Measurements from ENCODE around the gene C10orf53. TPM values are rescaled to one million over a fixed set of nuclear protein-coding genes. Genes with fewer than 3 reads are reported as not detected.
A peak's percentile ranks its signal among the peaks of the same experiment; 100 is the strongest.
"Not testable (repeated sequence)": the region's sequence is repeated elsewhere in the genome, so short reads cannot be mapped to it uniquely, and the experiment has no call there.

Gene C10orf53
- total RNA-seq, 1 experiment from 2014 or later, result not detected

DNA sequence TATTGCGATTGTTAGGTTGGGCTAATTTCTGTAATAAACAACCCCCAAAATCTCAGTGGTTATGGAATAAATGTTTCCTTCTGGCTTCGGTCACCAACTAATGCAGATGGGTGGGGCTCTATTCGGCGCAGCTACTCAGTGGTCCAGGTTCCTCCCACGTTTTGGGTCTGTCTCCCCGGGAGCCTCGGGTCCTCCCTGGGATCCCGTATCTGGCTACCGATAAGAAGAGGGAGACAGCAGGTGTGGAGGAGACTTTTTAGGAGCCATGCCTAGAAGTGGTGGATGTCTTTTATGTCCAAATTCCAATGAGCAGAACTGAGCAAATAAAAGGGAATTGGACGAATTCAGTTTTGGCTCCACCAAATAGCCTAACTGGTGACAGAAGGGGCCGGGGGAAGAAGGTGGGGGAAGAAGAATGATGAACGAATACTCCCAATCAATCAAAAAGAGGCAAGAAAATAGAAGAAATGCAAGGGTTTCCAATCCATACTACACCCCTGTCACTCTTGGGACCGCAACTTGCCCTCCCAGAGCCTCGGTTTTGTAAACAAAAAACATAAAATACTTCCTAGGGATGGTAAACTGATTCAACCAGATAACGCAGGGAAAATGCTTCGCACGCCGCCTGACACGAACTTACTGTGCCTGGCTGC, 498 bp upstream of the C10orf53 start:
- Mint-ChIP-seq H3K27me3 (ENCODE audit: low read depth) (peaks cover 98% of the 10 kb centered on the region), H3K4me3 (peak overlapping the region; percentile 70), H3K36me3 (peaks cover 4% of the 10 kb centered on the region), H3K9me3 (peaks cover 30% of the 10 kb centered on the region), H3K27ac (no peak overlapping the region), H3K4me1 (0 out of 2 replicates have a peak, but pooled peaks cover 6% of the 10 kb centered on the region)
- POLR2A ChIA-PET, result interaction anchor here (0.6 to 1.6 kb wide), 3 partner anchors 11 to 14 kb away, joined by 3 to 4 read pairs (median 3); no protein-coding TSS in a partner anchor
- CTCF ChIA-PET, result interaction anchor here (1.0 to 1.6 kb wide), 2 partner anchors 12 to 271 kb away, joined by 4 to 11 read pairs; no protein-coding TSS in a partner anchor
- ATAC-seq (peak; percentile 10; the same call in 1 of the 2 replicates), DNase-seq (ENCODE audit: low spot score) (no peak)
- TF ChIP-seq ATF1 (CRISPR knock-in tag; IDR thresholded peaks at IDR 0.05) (no peak), ETV6 (CRISPR knock-in tag; IDR thresholded peaks at IDR 0.05) (no peak), GRHL2 (CRISPR knock-in tag; IDR thresholded peaks at IDR 0.05; ENCODE audit: insufficient replicate concordance, severe bottlenecking) (no peak)

DNA sequence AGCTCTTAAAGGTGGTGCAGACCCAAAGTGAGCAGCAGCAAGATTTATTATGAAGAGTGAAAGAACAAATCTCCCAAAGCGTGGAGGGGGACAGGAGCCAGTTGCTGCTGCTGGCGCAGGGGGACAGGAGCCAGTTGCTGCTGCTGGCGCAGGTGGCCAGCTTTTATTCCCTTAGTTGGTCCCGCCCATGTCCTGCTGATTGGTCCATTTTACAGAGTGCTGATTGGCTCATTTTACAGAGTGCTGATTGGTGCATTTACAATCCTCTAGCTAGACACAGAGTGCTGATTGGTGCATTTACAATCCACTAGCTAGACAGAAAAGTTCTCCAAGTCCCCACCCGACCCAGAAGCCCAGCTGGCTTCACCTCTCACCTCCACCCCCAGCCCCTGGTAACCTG, 3.0 kb downstream of the C10orf53 start:
- H3K27ac Mint-ChIP-seq; CTCF ChIA-PET; ATAC-seq; H3K4me3 Mint-ChIP-seq; DNase-seq (ENCODE audit: low spot score): not testable (repeated sequence)
- H3K36me3 Mint-ChIP-seq, result peaks cover 24% of the 10 kb centered on the region
- peaks cover 95% of the 10 kb centered on the region for H3K27me3 Mint-ChIP-seq (ENCODE audit: low read depth)
- POLR2A ChIA-PET, result interaction anchor here (0.7 kb wide), 1 partner anchor 390 kb away, joined by 3 read pairs; no protein-coding TSS in a partner anchor
- peaks cover 11% of the 10 kb centered on the region for H3K4me1 Mint-ChIP-seq
- H3K9me3 Mint-ChIP-seq, result peaks cover 63% of the 10 kb centered on the region

GRCh38 chr10:49682879-49683278, 3.4 kb downstream of the C10orf53 start:
- Mint-ChIP-seq H3K27ac (no peak overlapping the region), H3K27me3 (ENCODE audit: low read depth) (peaks cover 95% of the 10 kb centered on the region), H3K4me3 (no peak overlapping the region), H3K36me3 (peaks cover 28% of the 10 kb centered on the region), H3K9me3 (peaks cover 67% of the 10 kb centered on the region), H3K4me1 (peaks cover 15% of the 10 kb centered on the region)
- TF ChIP-seq NFATC4 (CRISPR knock-in tag; IDR thresholded peaks at IDR 0.05) (no peak), ATF1 (CRISPR knock-in tag; IDR thresholded peaks at IDR 0.05) (no peak), NFE2L1 (CRISPR knock-in tag; IDR thresholded peaks at IDR 0.05) (no peak), ETV6 (CRISPR knock-in tag; IDR thresholded peaks at IDR 0.05) (no peak), USF2 (CRISPR knock-in tag; IDR thresholded peaks at IDR 0.05) (no peak), ZNF671 (CRISPR knock-in tag; IDR thresholded peaks at IDR 0.05) (no peak)
- POLR2A ChIA-PET, result no interaction called here
- DNase-seq (ENCODE audit: low spot score) (no peak), ATAC-seq (no peak)
- CTCF ChIA-PET, result no interaction called here

DNA sequence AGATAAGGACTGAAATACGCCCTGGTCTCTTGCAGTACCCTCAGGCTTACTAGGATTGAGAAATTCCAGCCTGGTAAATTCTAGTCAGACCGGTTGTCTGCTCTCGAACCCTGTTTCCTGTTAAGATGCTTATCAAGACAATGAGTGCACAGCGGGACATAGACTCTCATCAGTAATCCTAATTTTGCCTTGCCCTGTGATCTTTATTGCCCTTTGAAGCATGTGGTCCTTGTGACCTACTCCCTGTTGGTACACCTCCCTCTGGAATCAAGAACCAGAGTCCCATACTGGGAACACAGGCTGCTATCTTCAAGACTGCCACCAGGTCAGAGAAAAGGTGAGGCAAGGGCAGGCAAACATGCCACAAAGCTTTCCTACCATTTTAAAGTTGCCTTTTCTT, 7.2 kb downstream of the C10orf53 start:
- Mint-ChIP-seq H3K4me3 (no peak overlapping the region), H3K36me3 (peaks cover 33% of the 10 kb centered on the region), H3K4me1 (peaks cover 47% of the 10 kb centered on the region), H3K27ac (no peak overlapping the region), H3K27me3 (ENCODE audit: low read depth) (peaks cover 95% of the 10 kb centered on the region), H3K9me3 (peaks cover 59% of the 10 kb centered on the region)
- no peak for ATAC-seq
- no peak for DNase-seq (ENCODE audit: low spot score)
- CTCF ChIA-PET, result no interaction called here
- POLR2A ChIA-PET, result no interaction called here
- TF ChIP-seq CREM (CRISPR knock-in tag; IDR thresholded peaks at IDR 0.05), result no peak
- TF ChIP-seq ATF3 (CRISPR knock-in tag; conservative IDR thresholded peaks at IDR 0.05), result no peak
- no peak for TF ChIP-seq ATF1 (CRISPR knock-in tag; IDR thresholded peaks at IDR 0.05)
- TF ChIP-seq KAT7 (CRISPR knock-in tag; IDR thresholded peaks at IDR 0.05; ENCODE audit: borderline replicate concordance), result no peak
- TF ChIP-seq SMAD4 (CRISPR knock-in tag; IDR thresholded peaks at IDR 0.05), result no peak
- TF ChIP-seq TCF7 (CRISPR knock-in tag; IDR thresholded peaks at IDR 0.05; ENCODE audit: low read depth), result no peak
- TF ChIP-seq GTF2I (CRISPR knock-in tag; conservative IDR thresholded peaks at IDR 0.05), result no peak
- TF ChIP-seq, protein P1, sequence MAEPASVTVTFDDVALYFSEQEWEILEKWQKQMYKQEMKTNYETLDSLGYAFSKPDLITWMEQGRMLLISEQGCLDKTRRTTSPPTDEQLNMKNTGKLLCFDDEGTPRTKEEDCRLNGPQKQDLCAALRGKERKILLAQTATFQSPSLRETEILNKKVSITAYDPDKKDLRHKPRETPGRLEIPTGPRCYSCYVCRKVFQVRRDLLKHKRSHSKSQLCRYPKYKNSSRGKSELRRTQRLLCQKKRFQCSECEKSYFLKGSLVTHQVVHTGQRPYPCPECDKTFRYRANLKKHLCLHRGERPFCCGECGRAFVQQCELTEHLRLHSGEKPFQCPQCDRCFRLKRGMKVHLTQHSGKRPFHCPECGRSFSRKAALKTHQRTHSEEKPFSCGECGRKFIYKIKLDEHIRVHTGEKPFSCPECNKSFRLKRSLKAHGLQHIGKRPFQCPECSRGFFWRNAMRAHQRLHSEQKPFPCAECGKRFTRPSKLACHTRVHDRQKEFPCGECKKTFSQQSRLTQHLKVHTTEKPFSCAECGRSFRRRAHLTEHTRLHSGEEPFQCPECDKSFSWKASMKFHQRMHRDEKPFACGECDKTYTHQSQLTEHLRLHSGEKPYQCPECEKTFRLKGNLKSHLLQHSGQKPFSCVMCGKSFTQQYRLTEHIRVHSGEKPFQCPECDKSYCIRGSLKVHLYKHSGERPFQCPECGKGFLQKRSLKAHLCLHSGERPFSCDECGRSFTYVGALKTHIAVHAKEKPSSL (CRISPR knock-in tag; conservative IDR thresholded peaks at IDR 0.05), result no peak
- TF ChIP-seq, protein P2, sequence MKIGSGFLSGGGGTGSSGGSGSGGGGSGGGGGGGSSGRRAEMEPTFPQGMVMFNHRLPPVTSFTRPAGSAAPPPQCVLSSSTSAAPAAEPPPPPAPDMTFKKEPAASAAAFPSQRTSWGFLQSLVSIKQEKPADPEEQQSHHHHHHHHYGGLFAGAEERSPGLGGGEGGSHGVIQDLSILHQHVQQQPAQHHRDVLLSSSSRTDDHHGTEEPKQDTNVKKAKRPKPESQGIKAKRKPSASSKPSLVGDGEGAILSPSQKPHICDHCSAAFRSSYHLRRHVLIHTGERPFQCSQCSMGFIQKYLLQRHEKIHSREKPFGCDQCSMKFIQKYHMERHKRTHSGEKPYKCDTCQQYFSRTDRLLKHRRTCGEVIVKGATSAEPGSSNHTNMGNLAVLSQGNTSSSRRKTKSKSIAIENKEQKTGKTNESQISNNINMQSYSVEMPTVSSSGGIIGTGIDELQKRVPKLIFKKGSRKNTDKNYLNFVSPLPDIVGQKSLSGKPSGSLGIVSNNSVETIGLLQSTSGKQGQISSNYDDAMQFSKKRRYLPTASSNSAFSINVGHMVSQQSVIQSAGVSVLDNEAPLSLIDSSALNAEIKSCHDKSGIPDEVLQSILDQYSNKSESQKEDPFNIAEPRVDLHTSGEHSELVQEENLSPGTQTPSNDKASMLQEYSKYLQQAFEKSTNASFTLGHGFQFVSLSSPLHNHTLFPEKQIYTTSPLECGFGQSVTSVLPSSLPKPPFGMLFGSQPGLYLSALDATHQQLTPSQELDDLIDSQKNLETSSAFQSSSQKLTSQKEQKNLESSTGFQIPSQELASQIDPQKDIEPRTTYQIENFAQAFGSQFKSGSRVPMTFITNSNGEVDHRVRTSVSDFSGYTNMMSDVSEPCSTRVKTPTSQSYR (CRISPR knock-in tag; IDR thresholded peaks at IDR 0.05), result no peak
- TF ChIP-seq SOX15 (CRISPR knock-in tag; IDR thresholded peaks at IDR 0.05), result no peak
- TF ChIP-seq CREB1 (CRISPR knock-in tag; IDR thresholded peaks at IDR 0.05), result no peak
- TF ChIP-seq, protein P3, sequence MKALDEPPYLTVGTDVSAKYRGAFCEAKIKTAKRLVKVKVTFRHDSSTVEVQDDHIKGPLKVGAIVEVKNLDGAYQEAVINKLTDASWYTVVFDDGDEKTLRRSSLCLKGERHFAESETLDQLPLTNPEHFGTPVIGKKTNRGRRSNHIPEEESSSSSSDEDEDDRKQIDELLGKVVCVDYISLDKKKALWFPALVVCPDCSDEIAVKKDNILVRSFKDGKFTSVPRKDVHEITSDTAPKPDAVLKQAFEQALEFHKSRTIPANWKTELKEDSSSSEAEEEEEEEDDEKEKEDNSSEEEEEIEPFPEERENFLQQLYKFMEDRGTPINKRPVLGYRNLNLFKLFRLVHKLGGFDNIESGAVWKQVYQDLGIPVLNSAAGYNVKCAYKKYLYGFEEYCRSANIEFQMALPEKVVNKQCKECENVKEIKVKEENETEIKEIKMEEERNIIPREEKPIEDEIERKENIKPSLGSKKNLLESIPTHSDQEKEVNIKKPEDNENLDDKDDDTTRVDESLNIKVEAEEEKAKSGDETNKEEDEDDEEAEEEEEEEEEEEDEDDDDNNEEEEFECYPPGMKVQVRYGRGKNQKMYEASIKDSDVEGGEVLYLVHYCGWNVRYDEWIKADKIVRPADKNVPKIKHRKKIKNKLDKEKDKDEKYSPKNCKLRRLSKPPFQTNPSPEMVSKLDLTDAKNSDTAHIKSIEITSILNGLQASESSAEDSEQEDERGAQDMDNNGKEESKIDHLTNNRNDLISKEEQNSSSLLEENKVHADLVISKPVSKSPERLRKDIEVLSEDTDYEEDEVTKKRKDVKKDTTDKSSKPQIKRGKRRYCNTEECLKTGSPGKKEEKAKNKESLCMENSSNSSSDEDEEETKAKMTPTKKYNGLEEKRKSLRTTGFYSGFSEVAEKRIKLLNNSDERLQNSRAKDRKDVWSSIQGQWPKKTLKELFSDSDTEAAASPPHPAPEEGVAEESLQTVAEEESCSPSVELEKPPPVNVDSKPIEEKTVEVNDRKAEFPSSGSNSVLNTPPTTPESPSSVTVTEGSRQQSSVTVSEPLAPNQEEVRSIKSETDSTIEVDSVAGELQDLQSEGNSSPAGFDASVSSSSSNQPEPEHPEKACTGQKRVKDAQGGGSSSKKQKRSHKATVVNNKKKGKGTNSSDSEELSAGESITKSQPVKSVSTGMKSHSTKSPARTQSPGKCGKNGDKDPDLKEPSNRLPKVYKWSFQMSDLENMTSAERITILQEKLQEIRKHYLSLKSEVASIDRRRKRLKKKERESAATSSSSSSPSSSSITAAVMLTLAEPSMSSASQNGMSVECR (CRISPR knock-in tag; IDR thresholded peaks at IDR 0.05; ENCODE audit: borderline replicate concordance), result no peak

Measured in WTC11 (cell line).